ENCODE results near the gene AP1B1.

The AP1B1 gene

GRCh38 chr22:29332886-29333496 lies 55.4 kb downstream of the AP1B1 start:
- no peak overlapping the region for H3K4me3 ChIP-seq (ENCODE audit: low read length)
- TF ChIP-seq CTCF (IDR thresholded peaks at IDR 0.05; ENCODE audit: insufficient read depth, low read depth, low read length, missing control alignments): no peak
- DNase-seq (ENCODE audit: low read depth): no peak

GRCh38 chr22:29331658-29332300 lies 56.6 kb downstream of the AP1B1 start:
- TF ChIP-seq CTCF (IDR thresholded peaks at IDR 0.05; ENCODE audit: insufficient read depth, low read depth, low read length, missing control alignments): no peak
- no peak for DNase-seq (ENCODE audit: low read depth)
- no peak overlapping the region for H3K4me3 ChIP-seq (ENCODE audit: low read length)

GRCh38 chr22:29331213-29331612 lies 57.2 kb downstream of the AP1B1 start:
- H3K4me3 ChIP-seq (ENCODE audit: low read length): no peak overlapping the region
- no peak for TF ChIP-seq CTCF (IDR thresholded peaks at IDR 0.05; ENCODE audit: insufficient read depth, low read depth, low read length, missing control alignments)
- DNase-seq (ENCODE audit: low read depth): no peak

- no peak for TF ChIP-seq CTCF (IDR thresholded peaks at IDR 0.05; ENCODE audit: insufficient read depth, low read depth, low read length, missing control alignments)
- H3K4me3 ChIP-seq (ENCODE audit: low read length): no peak overlapping the region
- no peak for DNase-seq (ENCODE audit: low read depth)
Measured at GRCh38 chr22:29330753-29331152, 57.6 kb downstream of the AP1B1 start.

GRCh38 chr22:29330291-29330690 lies 58.1 kb downstream of the AP1B1 start:
- no peak overlapping the region for H3K4me3 ChIP-seq (ENCODE audit: low read length)
- no peak for TF ChIP-seq CTCF (IDR thresholded peaks at IDR 0.05; ENCODE audit: insufficient read depth, low read depth, low read length, missing control alignments)
- no peak for DNase-seq (ENCODE audit: low read depth)

- TF ChIP-seq CTCF (IDR thresholded peaks at IDR 0.05; ENCODE audit: insufficient read depth, low read depth, low read length, missing control alignments): no peak
- no peak overlapping the region for H3K4me3 ChIP-seq (ENCODE audit: low read length)
Measured at GRCh38 chr22:29329581-29329980, 58.8 kb downstream of the AP1B1 start.

More at GRCh38 chr22:29329581-29329980, 58.8 kb downstream of the AP1B1 start:
- DNase-seq (ENCODE audit: low read depth): no peak
